Smooth muscle cell (in vitro differentiated cells): ENCODE results near the gene VAC14. TPM values are rescaled to one million over a fixed set of nuclear protein-coding genes. Genes with fewer than 3 reads are reported as not detected.

Experiments used
- DNase-seq: peaks from one replicate; lab custom pipeline; 2025; ENCODE audit not compliant: unreplicated experiment; lab: John Stamatoyannopoulos, UW
- H2AFZ ChIP-seq: fragments of 200-600 bp; sonication (generic); 2 replicates; pipeline ENCODE4 v1.6.0; 2016; ENCODE audit warnings: antibody characterized with exemption, low read depth, mild to moderate bottlenecking
- H3F3A ChIP-seq: fragments of 200-600 bp; sonication (generic); 2 replicates; pipeline ENCODE4 v1.6.0; 2017; ENCODE audit warnings: antibody characterized with exemption, low read depth
- H3K27ac ChIP-seq: fragments of 200-600 bp; sonication (generic); 2 replicates; pipeline ENCODE4 v1.5.1; 2016; ENCODE audit warnings: low read depth, mild to moderate bottlenecking
- H3K27me3 ChIP-seq: fragments of 200-600 bp; sonication (generic); 2 replicates; pipeline ENCODE4 v1.6.1; 2016; ENCODE audit warnings: low read depth, mild to moderate bottlenecking
- H3K36me3 ChIP-seq: fragments of 200-600 bp; sonication (generic); 2 replicates; pipeline ENCODE4 v1.5.1; 2016; ENCODE audit warnings: low read depth
- H3K4me1 ChIP-seq: fragments of 200-600 bp; sonication (generic); 2 replicates; pipeline ENCODE4 v1.5.1; 2016; ENCODE audit warnings: low read depth
- H3K4me2 ChIP-seq: fragments of 200-600 bp; sonication (generic); 2 replicates; pipeline ENCODE4 v1.6.0; 2016; ENCODE audit warnings: mild to moderate bottlenecking
- H3K4me3 ChIP-seq: fragments of 200-600 bp; sonication (generic); 2 replicates; pipeline ENCODE4 v1.5.1; 2016; ENCODE audit warnings: mild to moderate bottlenecking
- H3K79me2 ChIP-seq: fragments of 200-600 bp; sonication (generic); 2 replicates; pipeline ENCODE4 v1.6.0; 2016; ENCODE audit warnings: low read depth, mild to moderate bottlenecking
- H3K9ac ChIP-seq: fragments of 200-600 bp; sonication (generic); 2 replicates; pipeline ENCODE4 v1.6.0; 2016; ENCODE audit warnings: low read depth
- H3K9me3 ChIP-seq: fragments of 200-600 bp; sonication (generic); replicated peaks from 2 replicates; pipeline ENCODE4 v1.5.1; 2016; ENCODE audit warnings: low read depth
- H4K20me1 ChIP-seq: fragments of 200-600 bp; sonication (generic); 2 replicates; pipeline ENCODE4 v1.6.0; 2016; ENCODE audit warnings: low read depth
- WGBS: methylation state at CpG from one replicate; pipeline ENCODE4 v1.1.7; 2016; ENCODE audit warnings: low lambda C conversion rate; 5-methylcytosine and 5-hydroxymethylcytosine counted together
- polyA plus RNA-seq: library from polyadenylated mRNA; unstranded; fragments of >200 nt; fragmentation: Nextera tagmentation; extraction: Ambion mirVana; gene quantifications from 2 replicates; pipeline ENCODE4 v1.2.1, GENCODE V29; 2016
- total RNA-seq: library from RNA; depleted of rRNA; stranded (reverse); fragments of >200 nt; gene quantifications from 2 replicates; pipeline ENCODE4 v1.2.3, GENCODE V29; 2014
- TF ChIP-seq, protein P1 (sequence below): fragments of 200-600 bp; sonication (generic); IDR thresholded peaks from 2 replicates; pipeline ENCODE4 v1.5.1; 2017; ENCODE audit warnings: borderline replicate concordance, mild to moderate bottlenecking, antibody characterized with exemption; ENCODE audit not compliant: insufficient read depth, poor library complexity, severe bottlenecking

The VAC14 gene
- total and polyA plus RNA-seq, 2 experiments from 2014 or later, result 27.9 to 52.3 TPM

DNA sequence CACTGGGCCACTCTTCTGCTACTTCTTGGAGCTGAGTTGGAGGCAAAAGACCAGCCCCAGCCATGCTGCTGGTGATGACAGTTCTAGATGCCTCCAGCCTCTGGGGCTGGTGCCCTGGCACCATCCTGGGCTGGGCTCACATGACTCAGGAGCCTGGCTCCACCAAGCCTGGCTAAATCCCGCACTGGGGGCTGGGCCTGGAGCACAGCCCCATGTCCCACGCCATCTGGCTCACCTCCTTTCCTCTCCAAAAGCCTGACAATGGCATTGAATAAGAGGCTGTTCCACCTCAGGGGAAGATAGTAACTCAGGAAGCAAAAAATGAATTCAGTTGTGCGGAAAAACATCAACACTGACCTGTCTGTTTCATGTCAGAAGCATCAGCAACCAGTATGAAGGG is 70.0 kb downstream of the VAC14 start:
- no peaks in the 10 kb centered on the region for H3K79me2 ChIP-seq
- no peak overlapping the region for H3K4me2 ChIP-seq
- 97% methylated on average over 3 of the region's 3 CpGs for WGBS
- H2AFZ ChIP-seq, result no peak overlapping the region
- DNase-seq, result no peak
- TF ChIP-seq, protein P1, sequence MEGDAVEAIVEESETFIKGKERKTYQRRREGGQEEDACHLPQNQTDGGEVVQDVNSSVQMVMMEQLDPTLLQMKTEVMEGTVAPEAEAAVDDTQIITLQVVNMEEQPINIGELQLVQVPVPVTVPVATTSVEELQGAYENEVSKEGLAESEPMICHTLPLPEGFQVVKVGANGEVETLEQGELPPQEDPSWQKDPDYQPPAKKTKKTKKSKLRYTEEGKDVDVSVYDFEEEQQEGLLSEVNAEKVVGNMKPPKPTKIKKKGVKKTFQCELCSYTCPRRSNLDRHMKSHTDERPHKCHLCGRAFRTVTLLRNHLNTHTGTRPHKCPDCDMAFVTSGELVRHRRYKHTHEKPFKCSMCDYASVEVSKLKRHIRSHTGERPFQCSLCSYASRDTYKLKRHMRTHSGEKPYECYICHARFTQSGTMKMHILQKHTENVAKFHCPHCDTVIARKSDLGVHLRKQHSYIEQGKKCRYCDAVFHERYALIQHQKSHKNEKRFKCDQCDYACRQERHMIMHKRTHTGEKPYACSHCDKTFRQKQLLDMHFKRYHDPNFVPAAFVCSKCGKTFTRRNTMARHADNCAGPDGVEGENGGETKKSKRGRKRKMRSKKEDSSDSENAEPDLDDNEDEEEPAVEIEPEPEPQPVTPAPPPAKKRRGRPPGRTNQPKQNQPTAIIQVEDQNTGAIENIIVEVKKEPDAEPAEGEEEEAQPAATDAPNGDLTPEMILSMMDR, result no peak
- no peaks in the 10 kb centered on the region for H3K27me3 ChIP-seq
- no peaks in the 10 kb centered on the region for H4K20me1 ChIP-seq
- no peaks in the 10 kb centered on the region for H3K9me3 ChIP-seq
- peaks cover 4% of the 10 kb centered on the region for H3K4me1 ChIP-seq
- peaks cover 12% of the 10 kb centered on the region for H3F3A ChIP-seq
- H3K4me3 ChIP-seq, result no peak overlapping the region
- no peak overlapping the region for H3K9ac ChIP-seq
- no peaks in the 10 kb centered on the region for H3K36me3 ChIP-seq
- H3K27ac ChIP-seq, result no peak overlapping the region

GRCh38 chr16:70730031-70730430 is 70.9 kb downstream of the VAC14 start:
- DNase-seq, result no peak
- H3K79me2 ChIP-seq, result no peaks in the 10 kb centered on the region
- no peaks in the 10 kb centered on the region for H3K9me3 ChIP-seq
- peaks cover 4% of the 10 kb centered on the region for H3F3A ChIP-seq
- H3K4me2 ChIP-seq, result no peak overlapping the region
- peaks cover 11% of the 10 kb centered on the region for H3K4me1 ChIP-seq
- H3K4me3 ChIP-seq, result no peak overlapping the region
- no peaks in the 10 kb centered on the region for H4K20me1 ChIP-seq
- no peak overlapping the region for H3K9ac ChIP-seq
- WGBS, result 30% methylated on average over 6 of the region's 7 CpGs
- TF ChIP-seq, protein P1, result no peak
- H3K27ac ChIP-seq, result no peak overlapping the region
- no peaks in the 10 kb centered on the region for H3K36me3 ChIP-seq
- no peaks in the 10 kb centered on the region for H3K27me3 ChIP-seq
- H2AFZ ChIP-seq, result no peak overlapping the region

- Histone ChIP-seq H4K20me1 (no peaks in the 10 kb centered on the region), H3K4me1 (peaks cover 11% of the 10 kb centered on the region), H3K4me2 (no peak overlapping the region), H3K9me3 (no peaks in the 10 kb centered on the region), H3K4me3 (no peak overlapping the region), H3K27ac (no peak overlapping the region), H3K79me2 (no peaks in the 10 kb centered on the region), H3K36me3 (no peaks in the 10 kb centered on the region), H3F3A (no peaks in the 10 kb centered on the region), H2AFZ (no peak overlapping the region), H3K9ac (no peak overlapping the region), H3K27me3 (no peaks in the 10 kb centered on the region)
- TF ChIP-seq, protein P1, result no peak
- 98% methylated on average over 8 of the region's 8 CpGs for WGBS
- DNase-seq, result no peak
Measured at GRCh38 chr16:70729292-70729691, 71.7 kb downstream of the VAC14 start.

GRCh38 chr16:70728150-70728549 is 72.8 kb downstream of the VAC14 start:
- no peak for DNase-seq
- H3K4me2 ChIP-seq, result no peak overlapping the region
- no peak overlapping the region for H3K9ac ChIP-seq
- H3K36me3 ChIP-seq, result no peaks in the 10 kb centered on the region
- no peaks in the 10 kb centered on the region for H3F3A ChIP-seq
- H3K27me3 ChIP-seq, result no peaks in the 10 kb centered on the region
- no peak overlapping the region for H2AFZ ChIP-seq
- H3K79me2 ChIP-seq, result no peaks in the 10 kb centered on the region
- peaks cover 11% of the 10 kb centered on the region for H3K4me1 ChIP-seq
- over 99% methylated on average over 9 of the region's 9 CpGs for WGBS
- no peaks in the 10 kb centered on the region for H4K20me1 ChIP-seq
- H3K4me3 ChIP-seq, result no peak overlapping the region
- no peaks in the 10 kb centered on the region for H3K9me3 ChIP-seq
- TF ChIP-seq, protein P1, result no peak
- H3K27ac ChIP-seq, result no peak overlapping the region
